ENCODE data around the gene KCNMA1.
"Not testable (repeated sequence)": the region's sequence is repeated elsewhere in the genome, so short reads cannot be mapped to it uniquely, and the experiment has no call there.

The KCNMA1 gene

DNA sequence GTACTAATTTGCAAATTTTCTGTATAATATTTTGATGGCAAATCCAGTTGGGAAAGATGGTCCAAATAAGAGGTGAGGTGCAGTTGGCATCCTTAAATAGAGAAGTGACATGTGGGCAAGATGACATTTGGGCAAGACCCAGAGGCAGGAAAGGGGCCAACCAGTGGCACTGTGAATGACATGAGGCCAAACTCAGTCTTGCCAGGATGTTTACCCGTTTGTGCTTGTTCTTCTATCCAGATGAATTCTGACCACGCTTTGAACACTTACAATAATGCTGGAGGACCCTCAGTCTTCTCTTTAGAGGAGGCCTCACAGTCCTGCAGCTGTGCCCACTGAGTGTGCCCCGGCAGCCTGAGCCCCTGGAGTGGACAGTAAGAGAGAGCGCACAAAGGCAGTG lies 45.1 kb downstream of the KCNMA1 start:
- H3K27ac Mint-ChIP-seq: no peak overlapping the region
- H3K27me3 Mint-ChIP-seq: no peaks in the 10 kb centered on the region
- no peaks in the 10 kb centered on the region for H3K4me1 Mint-ChIP-seq
- no peaks in the 10 kb centered on the region for H3K36me3 Mint-ChIP-seq
- H3K4me3 Mint-ChIP-seq: no peak overlapping the region
- H3K9me3 Mint-ChIP-seq: peaks cover 1% of the 10 kb centered on the region
- ATAC-seq: no peak

GRCh38 chr10:77591238-77591880 lies 46.2 kb downstream of the KCNMA1 start:
- no peak overlapping the region for H3K4me3 Mint-ChIP-seq
- no peak overlapping the region for H3K27ac Mint-ChIP-seq
- no peak for ATAC-seq
- H3K4me1 Mint-ChIP-seq: no peaks in the 10 kb centered on the region
- H3K9me3 Mint-ChIP-seq: no peaks in the 10 kb centered on the region
- H3K27me3 Mint-ChIP-seq: no peaks in the 10 kb centered on the region
- no peaks in the 10 kb centered on the region for H3K36me3 Mint-ChIP-seq

- no peak for ATAC-seq
- Mint-ChIP-seq H3K9me3 (no peaks in the 10 kb centered on the region), H3K4me3 (no peak overlapping the region), H3K36me3 (no peaks in the 10 kb centered on the region), H3K27ac (no peak overlapping the region), H3K27me3 (no peaks in the 10 kb centered on the region), H3K4me1 (no peaks in the 10 kb centered on the region)
These were observed 47.0 kb downstream of the KCNMA1 start for GRCh38 chr10:77590344-77591237.

DNA sequence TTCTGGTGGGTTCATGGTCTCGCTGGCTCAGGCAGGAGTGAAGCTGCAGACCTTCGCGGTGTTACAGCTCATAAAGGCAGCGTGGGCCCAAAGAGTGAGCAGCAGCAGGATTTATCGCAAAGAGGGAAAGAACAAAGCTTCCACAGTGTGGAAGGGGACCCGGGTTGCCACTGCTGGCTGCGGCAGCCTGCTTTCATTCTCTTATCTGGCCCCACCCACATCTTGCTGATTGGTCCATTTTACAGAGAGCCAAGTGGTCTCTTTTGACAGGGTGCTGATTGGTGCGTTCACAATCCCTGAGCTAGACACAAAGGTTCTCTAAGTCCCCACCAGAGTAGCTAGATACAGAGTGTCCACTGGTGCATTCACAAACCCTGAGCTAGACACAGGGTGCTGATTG lies 47.9 kb downstream of the KCNMA1 start:
- not testable (repeated sequence) for H3K4me3 Mint-ChIP-seq, H3K4me1 Mint-ChIP-seq, H3K9me3 Mint-ChIP-seq, H3K27me3 Mint-ChIP-seq, H3K27ac Mint-ChIP-seq, ATAC-seq, H3K36me3 Mint-ChIP-seq

DNA sequence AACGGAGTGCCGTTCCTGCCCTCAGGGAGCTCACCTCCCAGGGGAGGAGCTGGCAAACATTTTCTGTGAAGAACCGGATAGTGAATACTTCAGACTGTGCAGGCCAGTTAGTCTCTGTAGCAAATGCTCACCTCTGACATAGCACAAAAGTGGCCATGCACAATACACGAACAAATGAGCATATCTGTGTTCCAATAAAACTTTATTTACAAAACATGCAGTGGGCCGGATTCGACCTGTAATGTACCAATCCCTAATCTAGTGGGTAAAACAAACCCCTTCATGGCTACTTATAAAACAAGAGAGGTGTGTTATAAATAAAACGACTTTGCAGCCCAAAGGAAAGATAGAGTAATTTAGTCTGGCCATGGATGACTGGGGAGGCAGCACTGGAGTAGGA lies 48.7 kb downstream of the KCNMA1 start:
- H3K9me3 Mint-ChIP-seq: no peaks in the 10 kb centered on the region
- ATAC-seq: no peak
- no peaks in the 10 kb centered on the region for H3K36me3 Mint-ChIP-seq
- no peak overlapping the region for H3K27ac Mint-ChIP-seq
- H3K4me3 Mint-ChIP-seq: no peak overlapping the region
- H3K27me3 Mint-ChIP-seq: no peaks in the 10 kb centered on the region
- H3K4me1 Mint-ChIP-seq: peaks cover under 1% of the 10 kb centered on the region

DNA sequence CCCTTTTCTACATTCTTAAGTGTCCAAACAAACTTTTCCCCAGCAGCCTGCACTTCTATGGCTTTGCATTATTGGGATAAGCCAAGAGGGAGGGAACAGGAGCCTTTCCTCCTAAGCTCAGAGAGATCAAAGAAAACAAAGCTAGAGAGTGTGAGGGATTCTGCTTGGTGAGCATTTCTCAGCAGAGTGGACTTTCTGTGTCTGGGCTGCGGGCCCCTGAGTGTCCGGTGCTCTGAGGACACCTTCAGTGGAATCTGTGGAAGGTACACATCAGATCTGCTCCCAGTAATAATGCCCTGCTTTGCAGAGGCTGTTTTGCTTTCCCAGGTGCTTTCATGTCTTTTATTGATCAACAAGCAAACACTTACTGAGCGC lies 50.2 kb downstream of the KCNMA1 start:
- H3K4me1 Mint-ChIP-seq: peaks cover 11% of the 10 kb centered on the region
- H3K9me3 Mint-ChIP-seq: no peaks in the 10 kb centered on the region
- H3K27ac Mint-ChIP-seq: no peak overlapping the region
- no peaks in the 10 kb centered on the region for H3K36me3 Mint-ChIP-seq
- no peak for ATAC-seq
- no peak overlapping the region for H3K4me3 Mint-ChIP-seq
- H3K27me3 Mint-ChIP-seq: no peaks in the 10 kb centered on the region

- H3K36me3 Mint-ChIP-seq: no peaks in the 10 kb centered on the region
- no peaks in the 10 kb centered on the region for H3K9me3 Mint-ChIP-seq
- H3K27ac Mint-ChIP-seq: no peak overlapping the region
These were observed 50.7 kb downstream of the KCNMA1 start for GRCh38 chr10:77586719-77587415.

GRCh38 chr10:77584938-77585337 lies 52.7 kb downstream of the KCNMA1 start:
- H3K4me1 Mint-ChIP-seq: peaks cover 11% of the 10 kb centered on the region
- H3K27me3 Mint-ChIP-seq: no peaks in the 10 kb centered on the region
- H3K27ac Mint-ChIP-seq: no peak overlapping the region
- no peaks in the 10 kb centered on the region for H3K9me3 Mint-ChIP-seq
- no peak overlapping the region for H3K4me3 Mint-ChIP-seq
- ATAC-seq: no peak
- H3K36me3 Mint-ChIP-seq: no peaks in the 10 kb centered on the region

More at GRCh38 chr10:77586719-77587415, 50.7 kb downstream of the KCNMA1 start:
- Mint-ChIP-seq H3K4me1 (peaks cover 11% of the 10 kb centered on the region), H3K27me3 (no peaks in the 10 kb centered on the region), H3K4me3 (no peak overlapping the region)
- no peak for ATAC-seq

DNA sequence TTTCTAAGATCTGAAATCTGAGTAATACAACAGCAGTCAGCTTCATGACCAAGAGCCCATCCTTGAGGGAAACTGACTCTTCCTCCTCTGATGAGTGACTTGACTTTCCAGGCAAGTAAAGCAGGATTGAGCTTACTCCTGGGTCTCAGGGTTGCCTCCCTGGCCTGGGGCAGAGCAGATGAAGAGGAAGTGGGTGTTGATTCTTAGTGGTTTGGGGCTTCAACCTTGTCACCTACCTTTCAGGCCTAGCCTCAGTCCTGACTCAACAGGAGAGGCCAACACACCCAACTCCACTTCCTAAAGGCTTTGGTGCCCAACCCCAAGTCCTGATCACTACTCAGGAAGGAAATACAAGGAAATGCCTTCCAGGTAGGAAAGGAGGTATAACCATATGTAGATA lies 54.1 kb downstream of the KCNMA1 start:
- Mint-ChIP-seq H3K27ac (no peak overlapping the region), H3K9me3 (no peaks in the 10 kb centered on the region)

GRCh38 chr10:77582710-77583115 lies 54.9 kb downstream of the KCNMA1 start:
- H3K36me3 Mint-ChIP-seq: no peaks in the 10 kb centered on the region
- H3K27me3 Mint-ChIP-seq: no peaks in the 10 kb centered on the region
- H3K9me3 Mint-ChIP-seq: no peaks in the 10 kb centered on the region
- ATAC-seq: no peak
- H3K27ac Mint-ChIP-seq: no peak overlapping the region
- H3K4me1 Mint-ChIP-seq: peaks cover 11% of the 10 kb centered on the region
- no peak overlapping the region for H3K4me3 Mint-ChIP-seq

More for the DNA sequence above, 54.1 kb downstream of the KCNMA1 start:
- H3K27me3 Mint-ChIP-seq: no peaks in the 10 kb centered on the region
- no peak for ATAC-seq
- no peaks in the 10 kb centered on the region for H3K36me3 Mint-ChIP-seq
- H3K4me3 Mint-ChIP-seq: no peak overlapping the region
- H3K4me1 Mint-ChIP-seq: peaks cover 11% of the 10 kb centered on the region

DNA sequence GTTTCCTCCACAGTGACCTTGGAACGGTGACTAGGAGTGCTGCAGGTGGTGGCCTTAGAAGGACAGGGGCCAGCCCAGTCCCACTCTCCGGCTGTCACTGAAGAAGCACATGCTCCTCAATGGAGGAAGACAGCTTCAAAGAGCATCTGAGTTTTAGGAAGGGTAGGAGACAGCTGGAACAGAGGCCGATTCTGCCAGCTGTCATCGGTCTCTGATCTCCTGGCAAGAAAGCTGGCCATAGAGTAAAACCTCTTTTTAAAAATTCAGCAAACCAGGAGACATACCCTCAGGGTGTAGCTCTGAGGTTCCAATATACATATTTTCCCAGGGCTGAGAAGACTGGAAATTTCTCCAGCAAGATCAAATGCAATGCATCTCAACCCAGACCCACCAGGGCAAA lies 55.9 kb downstream of the KCNMA1 start:
- Mint-ChIP-seq H3K27me3 (no peaks in the 10 kb centered on the region), H3K4me1 (peaks cover 11% of the 10 kb centered on the region), H3K36me3 (no peaks in the 10 kb centered on the region), H3K4me3 (no peak overlapping the region), H3K9me3 (no peaks in the 10 kb centered on the region), H3K27ac (no peak overlapping the region)
- no peak for ATAC-seq

- Mint-ChIP-seq H3K27ac (no peak overlapping the region), H3K36me3 (no peaks in the 10 kb centered on the region)
These were observed 57.1 kb downstream of the KCNMA1 start for GRCh38 chr10:77580482-77580881.

GRCh38 chr10:77578583-77579227 lies 58.9 kb downstream of the KCNMA1 start:
- H3K4me1 Mint-ChIP-seq: peaks cover 9% of the 10 kb centered on the region

More at GRCh38 chr10:77580482-77580881, 57.1 kb downstream of the KCNMA1 start:
- H3K4me3 Mint-ChIP-seq: no peak overlapping the region
- H3K4me1 Mint-ChIP-seq: peaks cover 11% of the 10 kb centered on the region
- no peaks in the 10 kb centered on the region for H3K27me3 Mint-ChIP-seq
- no peaks in the 10 kb centered on the region for H3K9me3 Mint-ChIP-seq
- no peak for ATAC-seq

GRCh38 chr10:77577666-77578229 lies 59.9 kb downstream of the KCNMA1 start:
- H3K9me3 Mint-ChIP-seq: no peaks in the 10 kb centered on the region
- no peak overlapping the region for H3K27ac Mint-ChIP-seq
- H3K36me3 Mint-ChIP-seq: no peaks in the 10 kb centered on the region
- ATAC-seq: no peak
- H3K4me1 Mint-ChIP-seq: peaks cover under 1% of the 10 kb centered on the region
- no peak overlapping the region for H3K4me3 Mint-ChIP-seq
- no peaks in the 10 kb centered on the region for H3K27me3 Mint-ChIP-seq

More at GRCh38 chr10:77578583-77579227, 58.9 kb downstream of the KCNMA1 start:
- no peak overlapping the region for H3K27ac Mint-ChIP-seq
- ATAC-seq: no peak
- H3K4me3 Mint-ChIP-seq: no peak overlapping the region
- H3K9me3 Mint-ChIP-seq: no peaks in the 10 kb centered on the region
- no peaks in the 10 kb centered on the region for H3K36me3 Mint-ChIP-seq
- H3K27me3 Mint-ChIP-seq: no peaks in the 10 kb centered on the region
